Measurements from ENCODE around the gene SAMD4A.
"Not testable (repeated sequence)": the region's sequence is repeated elsewhere in the genome, so short reads cannot be mapped to it uniquely, and the experiment has no call there.

SAMD4A gene

GRCh38 chr14:54597795-54598443, 31.0 kb downstream of the SAMD4A start:
- DNase-seq: no peak

GRCh38 chr14:54599966-54600716, 33.2 kb downstream of the SAMD4A start:
- no peak for DNase-seq

GRCh38 chr14:54600717-54601109, 33.8 kb downstream of the SAMD4A start:
- no peak for DNase-seq

DNA sequence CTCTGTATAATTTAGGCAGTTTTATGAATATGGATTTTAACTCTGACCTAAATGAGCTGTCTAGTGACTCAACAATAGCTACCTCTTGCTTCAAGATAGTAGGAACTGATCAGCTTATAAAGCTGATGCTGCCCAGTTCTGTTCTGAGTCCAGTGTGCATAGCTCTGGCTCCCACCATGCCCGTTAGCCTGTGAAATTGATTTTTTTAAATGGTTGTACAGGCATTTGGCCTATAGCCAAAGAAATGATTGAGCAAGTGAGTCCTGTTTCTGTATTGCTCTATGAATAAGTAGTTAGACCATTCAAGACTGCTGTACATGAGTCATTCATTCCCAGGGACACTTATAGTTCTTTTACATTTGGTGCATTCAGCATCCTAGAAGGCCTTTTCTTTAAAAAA, 36.4 kb downstream of the SAMD4A start:
- DNase-seq: no peak

DNA sequence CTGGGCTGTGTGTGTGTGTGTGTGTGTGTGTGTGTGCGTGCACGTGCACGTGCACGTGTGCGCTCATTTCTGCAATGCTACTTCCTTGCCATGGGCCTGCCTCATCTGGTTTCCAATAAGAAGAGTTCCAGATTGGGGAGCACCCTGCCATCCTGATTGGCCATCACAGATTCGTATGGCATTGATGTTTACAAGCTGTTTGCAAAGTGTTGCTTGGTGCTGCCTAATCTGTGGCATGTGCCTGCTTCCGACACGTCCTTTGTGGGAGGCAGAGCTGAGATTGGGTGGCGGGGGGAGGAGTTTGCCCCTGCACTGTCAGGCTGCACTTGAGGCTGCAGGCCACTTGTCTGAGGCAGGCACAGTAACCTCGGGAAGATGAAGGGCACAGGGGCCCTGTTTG, 39.2 kb downstream of the SAMD4A start:
- DNase-seq: no peak

GRCh38 chr14:54606631-54607133, 39.8 kb downstream of the SAMD4A start:
- DNase-seq: no peak

DNA sequence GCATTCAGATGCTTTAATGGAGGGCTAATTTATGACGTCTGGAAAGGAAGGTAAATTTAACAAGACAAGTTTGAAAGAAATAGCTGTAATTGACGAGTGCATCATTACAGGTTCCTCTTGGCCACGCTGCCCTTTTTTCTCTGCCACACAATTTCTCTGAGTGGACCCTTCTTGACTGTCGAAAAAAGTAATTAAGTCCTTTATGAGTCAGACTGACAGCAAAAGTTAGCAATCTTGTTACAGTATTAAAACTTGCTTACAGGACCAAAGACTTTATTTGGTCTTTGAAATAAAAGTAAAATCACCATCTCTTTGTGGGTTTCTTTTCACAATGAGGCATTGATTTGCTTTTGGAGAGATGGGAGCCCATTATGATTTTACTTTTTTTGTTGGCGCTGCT, 42.6 kb downstream of the SAMD4A start:
- DNase-seq: no peak

- no peak for DNase-seq
Observed at GRCh38 chr14:54610051-54610977, 43.4 kb downstream of the SAMD4A start.

DNA sequence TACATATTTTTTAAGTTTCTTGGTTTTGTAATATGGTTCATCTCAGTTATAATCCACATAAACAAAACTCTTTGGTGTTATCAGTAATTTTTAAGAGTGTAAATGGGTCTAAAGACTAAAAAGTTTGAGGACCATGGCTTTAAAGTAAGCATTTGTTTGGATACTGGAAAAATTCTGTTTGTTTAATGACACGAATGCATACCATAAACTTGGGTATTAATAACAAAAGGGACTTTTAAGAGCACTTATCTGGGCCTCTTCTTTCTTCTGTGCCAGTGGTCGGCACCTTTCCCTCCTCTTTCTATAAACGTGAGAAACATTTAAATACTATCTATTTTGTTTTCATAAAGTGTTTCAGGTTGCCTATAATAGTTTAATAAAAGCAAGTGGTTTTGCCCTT, 47.4 kb downstream of the SAMD4A start:
- DNase-seq: no peak

GRCh38 chr14:54617467-54617866, 50.5 kb downstream of the SAMD4A start:
- no peak for DNase-seq

GRCh38 chr14:54621686-54622085, 54.8 kb downstream of the SAMD4A start:
- DNase-seq: no peak

GRCh38 chr14:54622192-54622958, 55.4 kb downstream of the SAMD4A start:
- DNase-seq: no peak

GRCh38 chr14:54623279-54624004, 56.5 kb downstream of the SAMD4A start:
- DNase-seq: no peak

GRCh38 chr14:54624005-54624358, 57.1 kb downstream of the SAMD4A start:
- DNase-seq: not testable (repeated sequence)

DNA sequence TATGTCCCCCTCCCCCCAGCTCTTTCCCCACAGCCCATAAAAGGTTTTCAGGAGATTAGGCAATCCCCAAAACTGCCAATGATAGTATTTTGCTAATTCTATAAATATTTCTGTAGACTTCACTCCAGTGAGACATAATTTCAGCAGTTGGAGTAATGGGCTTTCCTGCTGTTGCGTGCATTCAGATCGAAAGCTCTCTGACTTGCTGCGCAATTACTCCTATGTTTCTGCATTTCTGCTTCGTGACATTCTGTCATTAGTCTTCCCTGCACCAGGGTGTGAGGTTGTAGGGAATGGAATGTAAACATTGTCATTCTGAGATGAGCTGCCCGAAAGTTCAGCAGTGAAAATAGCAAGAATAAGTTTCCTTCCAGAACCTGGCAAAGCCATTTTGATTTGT, 58.2 kb downstream of the SAMD4A start:
- DNase-seq: no peak

DNA sequence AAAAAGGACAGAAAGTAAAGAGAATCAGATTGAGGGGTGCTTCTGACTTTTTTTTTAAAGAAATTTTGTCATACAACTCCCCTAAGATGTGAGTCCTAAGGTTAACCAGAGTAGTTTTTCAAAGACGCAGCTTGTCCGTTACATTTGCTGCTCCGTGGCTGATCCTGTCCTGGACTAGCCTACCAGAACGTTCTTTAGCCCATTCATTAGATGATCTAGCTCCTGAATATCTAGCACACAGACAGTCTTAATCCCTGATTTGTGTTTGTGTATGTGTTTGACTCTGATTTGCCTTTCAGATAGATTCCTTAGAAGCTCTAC, 60.3 kb downstream of the SAMD4A start:
- DNase-seq: no peak

DNA sequence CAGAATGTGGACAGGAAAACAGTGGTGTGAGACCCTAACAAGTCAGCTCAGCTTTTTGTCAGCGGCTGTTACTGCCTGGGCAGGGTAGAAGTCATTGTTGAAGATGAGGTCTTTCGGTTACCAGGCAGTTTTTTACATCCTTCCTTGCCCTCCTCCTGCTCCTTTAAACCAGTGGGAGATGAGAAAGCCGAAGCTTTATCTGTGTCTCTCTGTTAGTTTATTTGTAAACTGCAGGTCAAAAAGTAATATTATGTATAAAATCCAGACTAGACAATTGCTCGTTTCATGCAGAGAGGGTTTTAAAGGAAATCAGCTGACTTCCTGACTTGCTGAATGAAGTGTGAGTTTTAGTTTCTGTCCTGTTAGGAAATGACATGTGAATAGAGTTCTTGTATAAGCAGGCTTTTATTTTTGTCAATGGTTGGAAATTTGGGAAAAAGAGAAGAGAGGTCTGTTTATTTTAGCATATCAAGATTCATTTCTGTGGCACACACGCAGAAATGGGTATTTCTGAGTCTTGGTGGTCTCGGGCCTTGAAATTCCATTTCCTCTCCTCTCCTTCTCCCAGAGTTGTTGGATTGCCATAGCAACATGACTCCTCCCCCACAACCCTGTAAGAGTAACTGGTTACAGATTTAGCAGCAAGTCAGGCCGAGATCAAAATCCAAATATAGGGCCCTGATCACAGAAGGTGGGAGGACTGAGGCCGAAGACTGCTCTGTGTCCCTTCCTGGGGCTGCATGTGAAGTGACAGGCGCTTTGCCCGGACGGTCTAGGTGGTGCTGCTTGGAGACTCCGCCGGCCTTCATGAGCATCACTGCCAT, 60.8 kb downstream of the SAMD4A start:
- no peak for DNase-seq

DNA sequence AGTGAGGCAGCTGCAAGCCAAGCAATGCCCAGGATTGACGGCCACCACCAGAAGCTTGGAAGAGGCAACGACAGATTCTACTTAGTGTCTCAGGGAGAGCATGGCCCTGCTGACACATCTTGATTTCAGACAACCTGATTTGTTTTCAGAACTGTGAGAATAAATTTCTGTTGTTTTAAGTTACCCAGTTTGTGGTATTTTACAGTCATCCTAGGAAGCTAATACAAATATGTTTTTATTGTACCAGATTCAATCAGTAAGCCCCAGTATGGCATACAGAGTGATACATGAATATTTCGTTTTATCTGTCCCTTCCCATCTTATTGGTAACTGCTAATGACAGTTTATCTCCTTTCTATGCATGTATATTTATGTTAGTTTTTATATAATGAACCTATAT, 62.3 kb downstream of the SAMD4A start:
- no peak for DNase-seq

GRCh38 chr14:54629635-54630360, 62.9 kb downstream of the SAMD4A start:
- DNase-seq: no peak

DNA sequence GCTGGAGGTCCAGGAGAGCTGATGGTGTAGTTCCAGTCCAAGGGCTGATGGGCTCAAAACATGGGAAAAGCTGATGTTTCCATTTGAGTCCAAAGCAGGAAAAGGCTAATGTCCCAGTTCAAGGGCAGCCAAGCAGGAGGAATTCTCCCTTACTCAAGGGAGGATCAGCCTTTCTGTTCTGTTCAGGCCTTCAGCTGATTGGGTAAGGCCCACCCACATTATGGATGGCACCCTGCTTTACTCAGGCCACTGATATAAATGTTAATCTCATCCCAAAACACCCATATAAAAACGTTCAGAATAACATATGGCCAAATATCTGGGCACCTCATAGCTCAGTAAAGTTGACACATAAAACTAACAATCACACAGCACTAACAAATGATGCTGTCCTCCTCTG, 64.1 kb downstream of the SAMD4A start:
- DNase-seq: no peak

DNA sequence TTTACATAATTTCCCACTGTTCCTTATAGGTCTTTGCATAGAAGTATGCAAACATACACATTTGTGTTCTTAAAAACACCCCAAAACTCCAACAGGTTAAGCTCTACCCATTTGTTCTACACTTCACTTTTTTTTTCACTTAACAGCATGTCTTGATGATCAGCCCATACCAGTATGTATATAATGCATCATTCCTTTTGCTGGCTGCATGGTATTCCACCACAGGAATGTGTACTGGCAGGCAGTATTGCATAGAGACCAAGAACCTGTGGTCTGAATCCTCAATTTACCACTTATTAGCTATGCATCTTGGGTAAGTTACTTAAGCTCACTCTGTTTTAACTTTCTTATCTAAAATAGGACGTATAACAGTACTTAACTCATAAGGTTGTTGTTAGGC, 65.5 kb downstream of the SAMD4A start:
- DNase-seq: no peak
